ENCODE results near the gene KRTAP5-10.
A peak's percentile ranks its signal among the peaks of the same experiment; 100 is the strongest.
"Not testable (repeated sequence)": the region's sequence is repeated elsewhere in the genome, so short reads cannot be mapped to it uniquely, and the experiment has no call there.

KRTAP5-10 gene

GRCh38 chr11:71562120-71562519 lies 3.2 kb upstream of the KRTAP5-10 start:
- H3K27ac ChIP-seq = no peak overlapping the region
- TF ChIP-seq, protein P1, sequence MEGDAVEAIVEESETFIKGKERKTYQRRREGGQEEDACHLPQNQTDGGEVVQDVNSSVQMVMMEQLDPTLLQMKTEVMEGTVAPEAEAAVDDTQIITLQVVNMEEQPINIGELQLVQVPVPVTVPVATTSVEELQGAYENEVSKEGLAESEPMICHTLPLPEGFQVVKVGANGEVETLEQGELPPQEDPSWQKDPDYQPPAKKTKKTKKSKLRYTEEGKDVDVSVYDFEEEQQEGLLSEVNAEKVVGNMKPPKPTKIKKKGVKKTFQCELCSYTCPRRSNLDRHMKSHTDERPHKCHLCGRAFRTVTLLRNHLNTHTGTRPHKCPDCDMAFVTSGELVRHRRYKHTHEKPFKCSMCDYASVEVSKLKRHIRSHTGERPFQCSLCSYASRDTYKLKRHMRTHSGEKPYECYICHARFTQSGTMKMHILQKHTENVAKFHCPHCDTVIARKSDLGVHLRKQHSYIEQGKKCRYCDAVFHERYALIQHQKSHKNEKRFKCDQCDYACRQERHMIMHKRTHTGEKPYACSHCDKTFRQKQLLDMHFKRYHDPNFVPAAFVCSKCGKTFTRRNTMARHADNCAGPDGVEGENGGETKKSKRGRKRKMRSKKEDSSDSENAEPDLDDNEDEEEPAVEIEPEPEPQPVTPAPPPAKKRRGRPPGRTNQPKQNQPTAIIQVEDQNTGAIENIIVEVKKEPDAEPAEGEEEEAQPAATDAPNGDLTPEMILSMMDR (IDR thresholded peaks at IDR 0.05; ENCODE audit: low read depth, low read length) = no peak
- no peaks in the 10 kb centered on the region for H3K9me3 ChIP-seq (ENCODE audit: severe bottlenecking)
- no peaks in the 10 kb centered on the region for H3K36me3 ChIP-seq
- no peak for DNase-seq
- H3K27me3 ChIP-seq (ENCODE audit: insufficient read depth, low read depth, severe bottlenecking) = no peaks in the 10 kb centered on the region
- H3K4me3 ChIP-seq (ENCODE audit: low read depth, low read length) = no peak overlapping the region

DNA sequence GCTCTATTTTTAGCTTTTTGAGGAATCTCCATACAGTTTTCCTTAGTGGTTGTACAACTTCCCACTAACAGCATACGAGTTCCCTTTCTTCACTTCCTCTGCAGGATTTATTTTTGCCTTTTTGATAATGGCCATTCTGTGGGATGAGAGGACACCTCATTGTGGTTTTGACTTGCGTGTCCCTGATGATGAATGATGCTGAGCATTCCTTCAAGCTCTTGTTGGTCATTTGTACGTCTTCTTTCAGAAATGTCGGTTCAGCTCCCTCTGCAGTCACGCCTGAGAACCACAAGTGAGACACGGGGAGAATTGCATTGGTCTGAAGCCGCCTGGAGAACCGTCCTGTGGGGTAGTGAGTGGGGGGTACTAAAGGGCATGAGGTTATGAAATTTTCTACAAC lies 2.0 kb upstream of the KRTAP5-10 start:
- Histone ChIP-seq H3K4me3 (ENCODE audit: low read depth, low read length) (no peak overlapping the region), H3K9me3 (ENCODE audit: severe bottlenecking) (no peaks in the 10 kb centered on the region), H3K27ac (no peak overlapping the region), H3K36me3 (no peaks in the 10 kb centered on the region), H3K27me3 (ENCODE audit: insufficient read depth, low read depth, severe bottlenecking) (no peaks in the 10 kb centered on the region)
- DNase-seq = peak; percentile 59
- TF ChIP-seq, protein P1 (IDR thresholded peaks at IDR 0.05; ENCODE audit: low read depth, low read length) = peak; percentile 66

DNA sequence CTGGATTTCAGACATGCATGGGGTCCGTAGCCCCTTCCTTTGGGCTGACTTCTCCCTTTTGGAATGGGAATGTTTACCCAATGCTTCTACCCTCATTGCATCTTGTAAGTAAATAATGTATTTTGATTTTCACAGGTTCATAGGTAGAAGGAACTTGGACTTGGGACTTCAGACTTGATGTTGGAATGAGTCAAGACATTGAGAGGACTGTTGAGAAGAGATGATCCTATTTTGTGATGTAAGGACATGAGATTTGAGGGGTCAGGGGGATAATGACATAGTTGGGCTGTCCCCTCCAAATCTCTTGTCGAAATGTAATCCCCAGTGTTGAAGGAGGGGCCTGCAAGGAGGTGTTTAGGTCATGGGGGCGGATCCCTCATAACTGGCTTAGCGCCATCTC lies 933 bp upstream of the KRTAP5-10 start:
- H3K27ac ChIP-seq = no peak overlapping the region
- DNase-seq = no peak
- no peak overlapping the region for H3K4me3 ChIP-seq (ENCODE audit: low read depth, low read length)
- no peaks in the 10 kb centered on the region for H3K9me3 ChIP-seq (ENCODE audit: severe bottlenecking)
- H3K36me3 ChIP-seq = no peaks in the 10 kb centered on the region
- TF ChIP-seq, protein P1 (IDR thresholded peaks at IDR 0.05; ENCODE audit: low read depth, low read length) = no peak
- H3K27me3 ChIP-seq (ENCODE audit: insufficient read depth, low read depth, severe bottlenecking) = no peaks in the 10 kb centered on the region

DNA sequence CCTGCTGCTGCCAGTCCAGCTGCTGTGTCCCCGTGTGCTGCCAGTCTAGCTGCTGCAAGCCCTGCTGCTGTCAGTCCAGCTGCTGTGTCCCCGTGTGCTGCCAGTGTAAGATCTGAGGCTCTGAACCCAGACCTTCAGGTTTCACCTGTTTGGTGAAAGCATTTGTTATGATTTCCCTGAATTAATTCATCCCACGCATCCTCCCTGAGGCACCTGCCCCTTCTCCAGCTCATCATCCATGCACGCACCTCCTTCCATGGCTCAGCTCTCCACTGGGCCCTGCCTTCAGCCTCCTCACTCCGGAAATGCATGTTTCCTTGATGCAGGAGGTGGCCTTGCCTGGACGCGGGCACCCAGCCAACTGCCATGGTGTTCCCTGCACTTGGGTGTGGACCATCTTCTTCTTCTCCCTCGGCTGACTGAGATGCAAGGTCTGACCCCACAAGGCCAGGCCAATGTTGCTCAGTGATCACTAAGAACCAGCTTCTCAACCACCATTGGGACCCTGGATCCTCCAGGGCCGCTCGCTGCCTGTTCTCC lies 788 bp downstream of the KRTAP5-10 start:
- DNase-seq = no peak
- TF ChIP-seq, protein P1 (IDR thresholded peaks at IDR 0.05; ENCODE audit: low read depth, low read length) = no peak

DNA sequence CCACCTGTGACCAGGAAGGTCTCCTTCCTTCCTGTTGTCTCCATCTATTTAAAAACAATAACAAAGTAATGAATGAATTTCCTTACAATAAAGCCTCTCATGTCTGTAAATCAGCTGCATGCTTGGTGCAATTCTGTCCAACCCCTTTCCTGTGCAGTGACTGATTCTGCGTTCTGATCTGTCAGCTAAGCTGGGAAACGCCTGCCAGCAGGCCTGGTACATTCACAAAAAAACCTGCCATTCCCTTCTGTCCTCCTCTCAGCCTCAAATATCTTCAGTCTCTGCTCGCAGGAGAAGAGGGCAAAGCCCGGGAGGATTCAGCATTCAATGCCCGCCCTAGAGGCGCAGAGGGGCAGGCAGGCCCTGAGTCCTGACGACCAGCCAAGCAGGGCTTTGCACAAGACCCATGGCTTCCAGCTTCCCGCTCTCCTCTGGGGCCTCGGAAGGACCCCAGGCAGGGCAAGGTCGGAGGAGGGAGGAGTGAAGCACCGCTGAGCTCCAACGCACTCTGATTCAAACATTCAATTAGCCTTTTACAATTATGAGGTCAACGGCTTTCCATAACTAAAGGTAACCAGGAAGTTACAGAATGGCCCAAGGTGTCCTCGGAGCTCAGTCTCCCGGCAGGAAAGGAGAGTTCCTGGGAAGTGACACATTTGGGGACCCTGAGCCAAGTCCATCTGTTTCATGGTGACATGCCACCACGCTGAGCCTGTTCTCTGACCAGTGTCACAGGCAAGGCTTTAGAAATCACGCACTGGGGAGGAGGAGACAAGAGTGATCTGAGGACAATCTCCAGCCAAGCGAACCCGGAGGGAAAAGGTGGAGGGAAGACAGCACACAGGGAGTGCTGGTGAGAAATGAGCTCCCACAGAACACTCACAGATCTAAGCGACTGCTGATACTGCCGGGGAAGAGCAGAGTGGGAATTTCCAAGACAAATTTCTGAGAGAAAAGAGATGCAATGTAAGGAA lies 1.6 kb downstream of the KRTAP5-10 start:
- DNase-seq = peak; percentile 66
- not testable (repeated sequence) for H3K27me3 ChIP-seq (ENCODE audit: insufficient read depth, low read depth, severe bottlenecking); H3K36me3 ChIP-seq; H3K4me3 ChIP-seq (ENCODE audit: low read depth, low read length); H3K9me3 ChIP-seq (ENCODE audit: severe bottlenecking); H3K27ac ChIP-seq

More for the DNA sequence above, 788 bp downstream of the KRTAP5-10 start:
- no peaks in the 10 kb centered on the region for H3K36me3 ChIP-seq
- no peaks in the 10 kb centered on the region for H3K27me3 ChIP-seq (ENCODE audit: insufficient read depth, low read depth, severe bottlenecking)
- no peaks in the 10 kb centered on the region for H3K9me3 ChIP-seq (ENCODE audit: severe bottlenecking)
- no peak overlapping the region for H3K4me3 ChIP-seq (ENCODE audit: low read depth, low read length)
- H3K27ac ChIP-seq = no peak overlapping the region

DNA sequence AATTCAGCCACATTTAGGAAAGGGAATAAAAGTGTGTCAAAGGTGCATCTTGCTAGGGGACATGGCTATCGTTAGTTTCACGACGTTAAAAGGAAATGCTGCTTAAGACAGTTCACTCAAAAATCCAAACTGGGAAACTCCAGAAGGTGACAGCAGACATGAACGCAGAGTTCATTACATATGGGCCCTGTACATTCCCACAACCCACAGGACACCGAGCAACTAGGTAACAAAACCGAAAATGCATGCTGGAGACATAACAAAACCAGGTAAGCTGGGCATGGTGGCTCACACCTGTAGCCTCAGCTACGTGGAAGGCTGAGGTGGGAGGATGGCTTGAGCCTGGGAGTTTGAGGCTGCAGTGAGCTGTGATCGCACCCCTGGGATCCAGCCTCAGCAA lies 2.3 kb downstream of the KRTAP5-10 start:
- not testable (repeated sequence) for H3K36me3 ChIP-seq; H3K9me3 ChIP-seq (ENCODE audit: severe bottlenecking); H3K27me3 ChIP-seq (ENCODE audit: insufficient read depth, low read depth, severe bottlenecking); H3K27ac ChIP-seq; DNase-seq; H3K4me3 ChIP-seq (ENCODE audit: low read depth, low read length)
